Natural killer cell (primary cell): ENCODE data around the gene GPNMB. TPM values are rescaled to one million over a fixed set of nuclear protein-coding genes. Genes with fewer than 3 reads are reported as not detected.

Experiments
- ATAC-seq, 3 donors: fragments of 150-1000 bp in 2 of 3; fragments of 200-7000 bp in 1 of 3; cut with Tn5 transposase; 1 replicate in 1 of 3; 2 replicates in 2 of 3; pipeline ENCODE4 v1.10.0; 2021; ENCODE audit warnings: mild to moderate bottlenecking in 2 of 3, moderate library complexity in 2 of 3
- DNase-seq, 2 donors: peaks; one replicate each; pipeline versions ENCODE4 v3.0.0 to v3.0.0-alpha.2; 2013 to 2021; ENCODE audit warnings: mixed read lengths in 1 of 2
- H3K27ac ChIP-seq: one replicate; pipeline ENCODE4 v1.5.1; 2013; ENCODE audit warnings: mild to moderate bottlenecking, low read length
- H3K27me3 ChIP-seq: one replicate; pipeline ENCODE4 v1.6.1; 2013; ENCODE audit warnings: low read length; ENCODE audit not compliant: control insufficient read depth, insufficient read depth
- H3K36me3 ChIP-seq: one replicate; pipeline ENCODE4 v1.6.1; 2013; ENCODE audit warnings: low read length; ENCODE audit not compliant: control insufficient read depth, insufficient read depth
- H3K4me1 ChIP-seq: one replicate; pipeline ENCODE4 v1.6.1; 2013; ENCODE audit warnings: low read length; ENCODE audit not compliant: control insufficient read depth, insufficient read depth
- H3K4me3 ChIP-seq: one replicate; pipeline ENCODE4 v1.5.1; 2013; ENCODE audit warnings: low read length
- H3K9me3 ChIP-seq: one replicate; pipeline ENCODE4 v1.6.1; 2013; ENCODE audit warnings: low read length; ENCODE audit not compliant: control insufficient read depth, insufficient read depth
- H3K27ac Mint-ChIP-seq, 2 donors: one replicate each; pipeline ENCODE4 v1.8.0; 2022; ENCODE audit warnings: mild to moderate bottlenecking in 2 of 2, mixed read lengths in 2 of 2, moderate library complexity in 1 of 2
- H3K27me3 Mint-ChIP-seq, 2 donors: one replicate each; pipeline ENCODE4 v1.8.0; 2022; ENCODE audit warnings: low read depth in 2 of 2, mixed read lengths in 2 of 2
- H3K36me3 Mint-ChIP-seq: one replicate; pipeline ENCODE4 v1.8.0; 2022; ENCODE audit warnings: mixed read lengths
- H3K4me1 Mint-ChIP-seq, 2 donors: one replicate each; pipeline ENCODE4 v1.8.0; 2022; ENCODE audit warnings: mixed read lengths in 2 of 2
- H3K4me3 Mint-ChIP-seq: one replicate; pipeline ENCODE4 v1.8.0; 2022; ENCODE audit warnings: mild to moderate bottlenecking, moderate library complexity, mixed read lengths
- H3K9me3 Mint-ChIP-seq, 2 donors: one replicate each; pipeline ENCODE4 v1.8.0; 2022; ENCODE audit warnings: mixed read lengths in 2 of 2
- WGBS: methylation state at CpG from one replicate; pipeline ENCODE4 v1.1.7; 2013; ENCODE audit warnings: missing lambda C conversion rate; ENCODE audit not compliant: insufficient coverage; 5-methylcytosine and 5-hydroxymethylcytosine counted together
- intact Hi-C: fragments of 100-400 bp; cut with micrococcal nuclease; formaldehyde crosslinking; loops from one replicate; pipeline ENCODE4 v1.14.2; 2022
- total RNA-seq, 4 donors: library from RNA; stranded (reverse); fragments of 120-200 nt in 1 of 4; gene quantifications; one replicate each; pipeline versions ENCODE4 v1.2.3 to v1.2.4, GENCODE V29; 2013 to 2022
- TF ChIP-seq, protein P1 (sequence below): fragments of 200-600 bp; IDR thresholded peaks from one replicate; pipeline ENCODE4 v1.8.0; 2022; ENCODE audit warnings: antibody characterized with exemption

GPNMB gene
- total RNA-seq, 3 donors from 2014 or later (not counting 1 experiment from before 2014, with no cell fraction given): not detected

DNA sequence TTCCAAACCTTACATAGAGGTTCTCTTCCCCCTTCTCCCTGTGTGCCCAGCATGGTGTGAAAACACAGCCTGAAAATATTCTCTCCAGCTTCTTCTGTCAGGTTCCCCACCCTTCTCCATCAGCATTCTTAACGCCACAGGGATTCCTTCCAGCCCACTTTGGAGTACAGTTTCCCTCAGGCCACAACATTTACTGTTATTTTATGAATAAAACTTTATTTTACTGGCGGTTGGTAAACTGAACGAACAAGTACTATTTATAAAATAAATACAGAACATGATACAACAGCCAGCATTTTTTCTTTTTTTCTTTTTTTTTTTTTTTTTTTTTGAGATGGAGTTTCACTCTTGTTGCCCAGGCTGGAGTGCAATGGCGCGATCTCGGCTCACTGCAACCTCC, 31.6 kb upstream of the GPNMB start:
- Histone ChIP-seq H3K9me3 (no peaks in the 10 kb centered on the region), H3K4me3 (no peak overlapping the region), H3K36me3 (no peaks in the 10 kb centered on the region), H3K27ac (no peak overlapping the region), H3K27me3 (no peaks in the 10 kb centered on the region), H3K4me1 (no peaks in the 10 kb centered on the region)
- ATAC-seq: no peak
- 100% methylated on average over 1 of the region's 6 CpGs for WGBS
- Mint-ChIP-seq H3K36me3 (no peaks in the 10 kb centered on the region), H3K4me3 (no peak overlapping the region), H3K9me3 (no peaks in the 10 kb centered on the region), H3K27ac (no peak overlapping the region), H3K27me3 (peaks cover 21 to 41% of the 10 kb centered on the region in 2 donors), H3K4me1 (no peaks in the 10 kb centered on the region)
- intact Hi-C loops: no loop called here
- TF ChIP-seq, protein P1, sequence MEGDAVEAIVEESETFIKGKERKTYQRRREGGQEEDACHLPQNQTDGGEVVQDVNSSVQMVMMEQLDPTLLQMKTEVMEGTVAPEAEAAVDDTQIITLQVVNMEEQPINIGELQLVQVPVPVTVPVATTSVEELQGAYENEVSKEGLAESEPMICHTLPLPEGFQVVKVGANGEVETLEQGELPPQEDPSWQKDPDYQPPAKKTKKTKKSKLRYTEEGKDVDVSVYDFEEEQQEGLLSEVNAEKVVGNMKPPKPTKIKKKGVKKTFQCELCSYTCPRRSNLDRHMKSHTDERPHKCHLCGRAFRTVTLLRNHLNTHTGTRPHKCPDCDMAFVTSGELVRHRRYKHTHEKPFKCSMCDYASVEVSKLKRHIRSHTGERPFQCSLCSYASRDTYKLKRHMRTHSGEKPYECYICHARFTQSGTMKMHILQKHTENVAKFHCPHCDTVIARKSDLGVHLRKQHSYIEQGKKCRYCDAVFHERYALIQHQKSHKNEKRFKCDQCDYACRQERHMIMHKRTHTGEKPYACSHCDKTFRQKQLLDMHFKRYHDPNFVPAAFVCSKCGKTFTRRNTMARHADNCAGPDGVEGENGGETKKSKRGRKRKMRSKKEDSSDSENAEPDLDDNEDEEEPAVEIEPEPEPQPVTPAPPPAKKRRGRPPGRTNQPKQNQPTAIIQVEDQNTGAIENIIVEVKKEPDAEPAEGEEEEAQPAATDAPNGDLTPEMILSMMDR: no peak
- DNase-seq: no peak

- no peak for DNase-seq
- no peaks in the 10 kb centered on the region for H3K4me1 Mint-ChIP-seq
- no peak for ATAC-seq
- no peak overlapping the region for H3K4me3 Mint-ChIP-seq
- intact Hi-C loops: no loop called here
- Histone ChIP-seq H3K9me3 (no peaks in the 10 kb centered on the region), H3K27ac (no peak overlapping the region), H3K4me3 (no peak overlapping the region), H3K4me1 (no peaks in the 10 kb centered on the region), H3K27me3 (no peaks in the 10 kb centered on the region), H3K36me3 (no peaks in the 10 kb centered on the region)
- WGBS: 19% methylated on average over 2 of the region's 2 CpGs
- no peaks in the 10 kb centered on the region for H3K36me3 Mint-ChIP-seq
- peaks cover 19 to 37% of the 10 kb centered on the region in 2 donors for H3K27me3 Mint-ChIP-seq
- H3K9me3 Mint-ChIP-seq: no peaks in the 10 kb centered on the region
- TF ChIP-seq, protein P1: no peak
- no peak overlapping the region for H3K27ac Mint-ChIP-seq
Observed at GRCh38 chr7:23216021-23216420, 30.6 kb upstream of the GPNMB start.

DNA sequence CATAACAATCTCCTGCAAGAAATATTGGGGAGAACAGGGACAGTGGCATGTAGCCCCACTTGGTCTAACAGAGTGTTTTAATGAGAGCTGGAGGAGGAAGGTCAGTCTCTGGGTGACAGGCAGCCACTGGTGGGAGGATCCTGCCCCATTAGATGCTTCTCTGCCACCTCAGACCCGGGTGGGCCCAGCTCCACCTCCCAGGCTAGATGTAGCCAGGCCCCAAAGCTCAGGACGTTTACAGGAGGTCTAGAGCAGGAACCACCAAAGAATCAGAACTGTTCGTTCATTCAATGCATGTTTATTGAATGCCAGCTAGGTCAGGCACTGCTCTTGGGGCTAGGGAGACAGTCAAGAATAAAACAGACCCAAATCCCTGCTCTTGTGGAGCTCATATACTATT, 28.4 kb upstream of the GPNMB start:
- 77% methylated on average over 3 of the region's 3 CpGs for WGBS
- Histone ChIP-seq H3K4me1 (no peaks in the 10 kb centered on the region), H3K27ac (no peak overlapping the region), H3K4me3 (no peak overlapping the region), H3K27me3 (no peaks in the 10 kb centered on the region), H3K9me3 (no peaks in the 10 kb centered on the region), H3K36me3 (no peaks in the 10 kb centered on the region)
- no peaks in the 10 kb centered on the region for H3K4me1 Mint-ChIP-seq
- ATAC-seq: no peak
- H3K27me3 Mint-ChIP-seq: peaks cover 13 to 34% of the 10 kb centered on the region in 2 donors
- no peak overlapping the region for H3K4me3 Mint-ChIP-seq
- TF ChIP-seq, protein P1: no peak
- no peak for DNase-seq
- intact Hi-C loops: no loop called here
- H3K27ac Mint-ChIP-seq: no peak overlapping the region
- no peaks in the 10 kb centered on the region for H3K9me3 Mint-ChIP-seq
- H3K36me3 Mint-ChIP-seq: no peaks in the 10 kb centered on the region

GRCh38 chr7:23220690-23221305, 25.8 kb upstream of the GPNMB start:
- Histone ChIP-seq H3K9me3 (no peaks in the 10 kb centered on the region), H3K4me3 (no peak overlapping the region), H3K36me3 (no peaks in the 10 kb centered on the region), H3K27me3 (no peaks in the 10 kb centered on the region), H3K27ac (no peak overlapping the region), H3K4me1 (no peaks in the 10 kb centered on the region)
- intact Hi-C loops: no loop called here
- TF ChIP-seq, protein P1: no peak
- ATAC-seq: no peak
- Mint-ChIP-seq H3K27ac (no peak overlapping the region), H3K9me3 (no peaks in the 10 kb centered on the region), H3K4me3 (no peak overlapping the region), H3K36me3 (no peaks in the 10 kb centered on the region), H3K4me1 (no peaks in the 10 kb centered on the region), H3K27me3 (peaks cover 11 to 27% of the 10 kb centered on the region in 2 donors)
- WGBS: 78% methylated on average over 10 of the region's 10 CpGs
- no peak for DNase-seq
